A549 (cell line): Measurements from ENCODE around the gene BCOR.

Source experiments
- CEBPB ChIP-seq, 2 experiments: fragments of >200 bp in 1 of 2; sonication (Bioruptor Twin) in 1 of 2; formaldehyde crosslinking in 1 of 2; IDR thresholded peaks; 2 replicates each; pipeline ENCODE4 v1.6.1; 2012 to 2016
- CHD2 ChIP-seq: fragments of 150-350 bp; IDR thresholded peaks from 2 replicates; pipeline ENCODE4 v1.6.1; 2014; ENCODE audit warnings: low read length; ENCODE audit not compliant: partially characterized antibody
- KDM1A ChIP-seq: fragments of 200-600 bp; sonication (generic); IDR thresholded peaks from 2 replicates; pipeline ENCODE4 v1.6.1; 2016; ENCODE audit warnings: low read depth, mild to moderate bottlenecking
- NPAS2 ChIP-seq: fragments of 250-450 bp; sonication (Bioruptor Pico); IDR thresholded peaks from 2 replicates; pipeline ENCODE4 v1.8.0; 2022; ENCODE audit warnings: mild to moderate bottlenecking, moderate library complexity, borderline replicate concordance
- POLR2A ChIP-seq: IDR thresholded peaks from 2 replicates; pipeline ENCODE4 v1.6.1; 2012; ENCODE audit warnings: mild to moderate bottlenecking, low read length
- SREBF2 ChIP-seq: fragments of 450-650 bp; IDR thresholded peaks from 2 replicates; pipeline ENCODE4 v1.6.1; 2014; ENCODE audit warnings: mild to moderate bottlenecking, moderate library complexity
- ZFP36 ChIP-seq: fragments of 450-650 bp; IDR thresholded peaks from 2 replicates; pipeline ENCODE4 v1.6.1; 2014; ENCODE audit warnings: borderline replicate concordance; ENCODE audit not compliant: partially characterized antibody
- TF ChIP-seq, protein P1 (sequence below): fragments of 200-600 bp; sonication (generic); IDR thresholded peaks from 2 replicates; pipeline ENCODE4 v1.6.1; 2016; ENCODE audit warnings: antibody characterized with exemption, mild to moderate bottlenecking, moderate library complexity
- TF ChIP-seq, protein P2 (sequence below): fragments of >200 bp; sonication (Bioruptor Twin); formaldehyde crosslinking; IDR thresholded peaks from 3 replicates; pipeline ENCODE4 v1.5.1; 2016

GRCh38 chrX:40111868-40112267 lies 14.1 kb upstream of the BCOR start:
- TF ChIP-seq POLR2A (no peak), SREBF2 (no peak), ZFP36 (no peak), CEBPB (IDR thresholded peaks at IDR 0.05) (no peak), KDM1A (no peak), NPAS2 (CRISPR knock-in tag) (no peak), CHD2 (no peak)
- TF ChIP-seq, protein P1, sequence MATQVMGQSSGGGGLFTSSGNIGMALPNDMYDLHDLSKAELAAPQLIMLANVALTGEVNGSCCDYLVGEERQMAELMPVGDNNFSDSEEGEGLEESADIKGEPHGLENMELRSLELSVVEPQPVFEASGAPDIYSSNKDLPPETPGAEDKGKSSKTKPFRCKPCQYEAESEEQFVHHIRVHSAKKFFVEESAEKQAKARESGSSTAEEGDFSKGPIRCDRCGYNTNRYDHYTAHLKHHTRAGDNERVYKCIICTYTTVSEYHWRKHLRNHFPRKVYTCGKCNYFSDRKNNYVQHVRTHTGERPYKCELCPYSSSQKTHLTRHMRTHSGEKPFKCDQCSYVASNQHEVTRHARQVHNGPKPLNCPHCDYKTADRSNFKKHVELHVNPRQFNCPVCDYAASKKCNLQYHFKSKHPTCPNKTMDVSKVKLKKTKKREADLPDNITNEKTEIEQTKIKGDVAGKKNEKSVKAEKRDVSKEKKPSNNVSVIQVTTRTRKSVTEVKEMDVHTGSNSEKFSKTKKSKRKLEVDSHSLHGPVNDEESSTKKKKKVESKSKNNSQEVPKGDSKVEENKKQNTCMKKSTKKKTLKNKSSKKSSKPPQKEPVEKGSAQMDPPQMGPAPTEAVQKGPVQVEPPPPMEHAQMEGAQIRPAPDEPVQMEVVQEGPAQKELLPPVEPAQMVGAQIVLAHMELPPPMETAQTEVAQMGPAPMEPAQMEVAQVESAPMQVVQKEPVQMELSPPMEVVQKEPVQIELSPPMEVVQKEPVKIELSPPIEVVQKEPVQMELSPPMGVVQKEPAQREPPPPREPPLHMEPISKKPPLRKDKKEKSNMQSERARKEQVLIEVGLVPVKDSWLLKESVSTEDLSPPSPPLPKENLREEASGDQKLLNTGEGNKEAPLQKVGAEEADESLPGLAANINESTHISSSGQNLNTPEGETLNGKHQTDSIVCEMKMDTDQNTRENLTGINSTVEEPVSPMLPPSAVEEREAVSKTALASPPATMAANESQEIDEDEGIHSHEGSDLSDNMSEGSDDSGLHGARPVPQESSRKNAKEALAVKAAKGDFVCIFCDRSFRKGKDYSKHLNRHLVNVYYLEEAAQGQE: no peak
- TF ChIP-seq, protein P2, sequence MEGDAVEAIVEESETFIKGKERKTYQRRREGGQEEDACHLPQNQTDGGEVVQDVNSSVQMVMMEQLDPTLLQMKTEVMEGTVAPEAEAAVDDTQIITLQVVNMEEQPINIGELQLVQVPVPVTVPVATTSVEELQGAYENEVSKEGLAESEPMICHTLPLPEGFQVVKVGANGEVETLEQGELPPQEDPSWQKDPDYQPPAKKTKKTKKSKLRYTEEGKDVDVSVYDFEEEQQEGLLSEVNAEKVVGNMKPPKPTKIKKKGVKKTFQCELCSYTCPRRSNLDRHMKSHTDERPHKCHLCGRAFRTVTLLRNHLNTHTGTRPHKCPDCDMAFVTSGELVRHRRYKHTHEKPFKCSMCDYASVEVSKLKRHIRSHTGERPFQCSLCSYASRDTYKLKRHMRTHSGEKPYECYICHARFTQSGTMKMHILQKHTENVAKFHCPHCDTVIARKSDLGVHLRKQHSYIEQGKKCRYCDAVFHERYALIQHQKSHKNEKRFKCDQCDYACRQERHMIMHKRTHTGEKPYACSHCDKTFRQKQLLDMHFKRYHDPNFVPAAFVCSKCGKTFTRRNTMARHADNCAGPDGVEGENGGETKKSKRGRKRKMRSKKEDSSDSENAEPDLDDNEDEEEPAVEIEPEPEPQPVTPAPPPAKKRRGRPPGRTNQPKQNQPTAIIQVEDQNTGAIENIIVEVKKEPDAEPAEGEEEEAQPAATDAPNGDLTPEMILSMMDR: no peak
